Memory B cell (primary cell): ENCODE data around the gene KLHL40.

Experiments used
- ATAC-seq: fragments of 150-1000 bp; cut with Tn5 transposase; 2 replicates; pipeline ENCODE4 v1.10.0; 2021; ENCODE audit warnings: low read depth, mild to moderate bottlenecking, moderate library complexity
- DNase-seq, 2 donors: peaks; one replicate each; pipeline ENCODE4 v3.0.0; 2022; ENCODE audit warnings: low spot score in 2 of 2
- H3K27ac Mint-ChIP-seq: one replicate; pipeline ENCODE4 v1.8.0; 2022; ENCODE audit warnings: mild to moderate bottlenecking, moderate library complexity, mixed read lengths
- H3K27me3 Mint-ChIP-seq: one replicate; pipeline ENCODE4 v1.8.0; 2022; ENCODE audit warnings: mixed read lengths
- H3K36me3 Mint-ChIP-seq: one replicate; pipeline ENCODE4 v1.8.0; 2022; ENCODE audit warnings: mild to moderate bottlenecking, mixed read lengths
- H3K4me1 Mint-ChIP-seq: one replicate; pipeline ENCODE4 v1.8.0; 2022; ENCODE audit warnings: mixed read lengths
- H3K4me3 Mint-ChIP-seq: one replicate; pipeline ENCODE4 v1.8.0; 2022; ENCODE audit warnings: mild to moderate bottlenecking, moderate library complexity, mixed read lengths
- H3K9me3 Mint-ChIP-seq: one replicate; pipeline ENCODE4 v1.8.0; 2022; ENCODE audit warnings: mixed read lengths

Gene KLHL40

DNA sequence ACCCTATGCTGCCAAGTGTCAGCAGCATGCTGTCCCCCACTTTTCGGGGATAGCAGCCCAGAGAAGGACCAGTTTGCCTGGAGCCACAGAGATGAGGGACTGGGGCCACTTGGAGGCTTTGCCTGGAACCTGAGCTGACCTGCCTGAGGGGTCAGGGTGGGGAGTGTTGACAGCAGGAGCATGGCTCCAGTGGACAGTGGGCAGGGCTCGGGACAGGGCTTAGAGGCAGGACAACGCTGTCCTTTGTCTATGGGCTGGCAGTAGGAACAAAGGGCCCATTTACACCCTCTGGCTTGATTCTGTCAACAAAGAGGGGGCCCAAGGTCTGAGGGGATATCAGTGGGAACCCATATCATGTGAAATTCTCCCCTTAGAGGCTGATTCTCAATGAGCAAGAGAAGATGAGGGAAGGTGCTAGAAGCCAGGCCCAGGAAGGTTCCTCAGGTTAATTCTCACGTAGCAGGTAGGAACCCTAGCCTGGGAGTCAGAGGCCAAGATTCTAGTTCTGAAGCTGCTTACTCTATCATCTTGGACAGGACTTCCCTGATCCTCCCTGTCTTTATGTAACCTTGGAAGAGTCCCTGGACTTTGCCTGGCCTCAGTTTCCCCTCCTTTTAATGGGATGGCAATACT lies 47.0 kb downstream of the KLHL40 start:
- no peak for ATAC-seq
- DNase-seq: no peak
- Mint-ChIP-seq H3K9me3 (no peaks in the 10 kb centered on the region), H3K4me1 (no peaks in the 10 kb centered on the region), H3K4me3 (no peak overlapping the region), H3K27me3 (peaks cover 2% of the 10 kb centered on the region), H3K36me3 (no peaks in the 10 kb centered on the region), H3K27ac (no peak overlapping the region)

DNA sequence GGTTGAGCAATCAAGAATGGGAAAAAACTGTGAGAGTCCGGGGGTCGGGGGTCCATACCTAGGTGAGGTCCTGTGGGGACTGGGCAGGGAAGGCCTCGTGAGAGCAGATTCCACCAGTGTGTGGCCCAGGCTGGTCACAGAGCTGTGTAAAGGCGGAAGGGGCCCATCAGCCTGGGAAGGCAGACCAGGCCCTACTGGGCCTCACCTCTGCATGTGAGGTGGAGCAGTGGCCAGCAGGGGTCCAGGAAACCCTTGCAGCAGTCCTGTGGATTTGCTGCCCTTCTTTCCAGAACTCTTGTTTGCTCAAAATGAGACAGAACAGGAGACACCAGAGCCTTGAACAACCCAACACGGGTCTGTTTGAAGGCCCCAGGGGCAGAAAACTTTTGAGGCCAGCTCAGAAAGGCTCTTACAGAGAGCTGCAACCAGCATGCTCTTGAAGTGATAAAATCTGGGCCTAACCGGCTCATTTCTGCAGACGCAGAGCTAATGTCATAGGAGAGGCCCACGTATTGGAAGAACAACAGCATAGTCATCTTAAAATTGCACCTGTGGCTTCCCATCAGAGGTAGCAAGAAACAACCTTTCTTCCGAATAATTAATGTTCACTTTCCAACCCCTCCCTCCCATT lies 47.6 kb downstream of the KLHL40 start:
- no peaks in the 10 kb centered on the region for H3K4me1 Mint-ChIP-seq
- H3K36me3 Mint-ChIP-seq: no peaks in the 10 kb centered on the region

GRCh38 chr3:42733501-42734262 lies 48.3 kb downstream of the KLHL40 start:
- no peaks in the 10 kb centered on the region for H3K9me3 Mint-ChIP-seq
- H3K4me1 Mint-ChIP-seq: peaks cover 2% of the 10 kb centered on the region
- no peak overlapping the region for H3K27ac Mint-ChIP-seq
- H3K36me3 Mint-ChIP-seq: no peaks in the 10 kb centered on the region
- H3K27me3 Mint-ChIP-seq: peaks cover 2% of the 10 kb centered on the region
- ATAC-seq (no peak), DNase-seq (no peak)
- H3K4me3 Mint-ChIP-seq: no peak overlapping the region

More for the DNA sequence above, 47.6 kb downstream of the KLHL40 start:
- ATAC-seq: no peak
- no peak overlapping the region for H3K27ac Mint-ChIP-seq
- H3K9me3 Mint-ChIP-seq: no peaks in the 10 kb centered on the region
- DNase-seq: no peak
- peaks cover 2% of the 10 kb centered on the region for H3K27me3 Mint-ChIP-seq
- no peak overlapping the region for H3K4me3 Mint-ChIP-seq

GRCh38 chr3:42734263-42734860 lies 49.0 kb downstream of the KLHL40 start:
- ATAC-seq (no peak), DNase-seq (no peak)
- peaks cover 6% of the 10 kb centered on the region for H3K4me1 Mint-ChIP-seq
- no peak overlapping the region for H3K4me3 Mint-ChIP-seq
- H3K36me3 Mint-ChIP-seq: no peaks in the 10 kb centered on the region
- no peaks in the 10 kb centered on the region for H3K9me3 Mint-ChIP-seq
- H3K27ac Mint-ChIP-seq: no peak overlapping the region
- H3K27me3 Mint-ChIP-seq: peaks cover 2% of the 10 kb centered on the region

- Mint-ChIP-seq H3K4me1 (peaks cover 6% of the 10 kb centered on the region), H3K27ac (no peak overlapping the region), H3K9me3 (no peaks in the 10 kb centered on the region), H3K4me3 (no peak overlapping the region), H3K36me3 (no peaks in the 10 kb centered on the region), H3K27me3 (peaks cover 2% of the 10 kb centered on the region)
- DNase-seq: no peak
- ATAC-seq: no peak
Measured at GRCh38 chr3:42735019-42735418, 49.7 kb downstream of the KLHL40 start.

- ATAC-seq (no peak), DNase-seq (no peak)
- H3K36me3 Mint-ChIP-seq: no peaks in the 10 kb centered on the region
- no peaks in the 10 kb centered on the region for H3K9me3 Mint-ChIP-seq
- no peak overlapping the region for H3K4me3 Mint-ChIP-seq
- H3K27ac Mint-ChIP-seq: no peak overlapping the region
- H3K4me1 Mint-ChIP-seq: peaks cover 6% of the 10 kb centered on the region
- peaks cover 2% of the 10 kb centered on the region for H3K27me3 Mint-ChIP-seq
Measured at GRCh38 chr3:42735615-42736014, 50.3 kb downstream of the KLHL40 start.

DNA sequence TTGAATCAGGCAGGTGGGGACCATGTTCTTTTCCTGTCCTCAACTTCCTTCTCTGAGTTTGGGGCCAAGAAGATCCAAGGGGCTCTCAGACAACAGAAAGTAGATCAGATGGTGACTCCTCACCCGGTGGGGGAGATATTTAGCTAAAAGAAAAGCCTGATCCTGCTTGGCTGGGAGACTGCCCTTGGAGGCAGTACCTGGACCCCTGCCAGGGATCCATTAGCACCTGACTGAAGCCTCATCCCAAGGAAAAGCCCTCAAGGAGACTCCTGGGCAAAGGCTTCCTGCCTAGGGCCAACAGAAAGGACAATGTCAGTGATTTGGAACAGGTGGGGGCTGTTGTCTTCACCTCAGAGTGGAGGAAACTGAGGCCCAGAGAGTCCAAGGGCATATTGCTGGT lies 50.7 kb downstream of the KLHL40 start:
- no peak overlapping the region for H3K4me3 Mint-ChIP-seq
- H3K36me3 Mint-ChIP-seq: no peaks in the 10 kb centered on the region
- no peaks in the 10 kb centered on the region for H3K9me3 Mint-ChIP-seq
- H3K27me3 Mint-ChIP-seq: peaks cover 2% of the 10 kb centered on the region
- peaks cover 6% of the 10 kb centered on the region for H3K4me1 Mint-ChIP-seq
- no peak overlapping the region for H3K27ac Mint-ChIP-seq
- ATAC-seq (no peak), DNase-seq (no peak)

- Mint-ChIP-seq H3K4me1 (peaks cover 6% of the 10 kb centered on the region), H3K27ac (no peak overlapping the region), H3K36me3 (no peaks in the 10 kb centered on the region), H3K4me3 (no peak overlapping the region), H3K9me3 (no peaks in the 10 kb centered on the region), H3K27me3 (peaks cover 2% of the 10 kb centered on the region)
- ATAC-seq (no peak), DNase-seq (no peak)
Measured at GRCh38 chr3:42736531-42736930, 51.2 kb downstream of the KLHL40 start.

- no peak overlapping the region for H3K4me3 Mint-ChIP-seq
- ATAC-seq: no peak
- H3K4me1 Mint-ChIP-seq: peaks cover 6% of the 10 kb centered on the region
- no peaks in the 10 kb centered on the region for H3K9me3 Mint-ChIP-seq
- no peaks in the 10 kb centered on the region for H3K36me3 Mint-ChIP-seq
- H3K27me3 Mint-ChIP-seq: peaks cover 2% of the 10 kb centered on the region
- DNase-seq: no peak
- no peak overlapping the region for H3K27ac Mint-ChIP-seq
Measured at GRCh38 chr3:42739401-42740158, 54.2 kb downstream of the KLHL40 start.

- DNase-seq (no peak), ATAC-seq (no peak)
- H3K27ac Mint-ChIP-seq: no peak overlapping the region
- no peak overlapping the region for H3K4me3 Mint-ChIP-seq
- no peaks in the 10 kb centered on the region for H3K27me3 Mint-ChIP-seq
- H3K36me3 Mint-ChIP-seq: no peaks in the 10 kb centered on the region
- H3K4me1 Mint-ChIP-seq: peaks cover 6% of the 10 kb centered on the region
- H3K9me3 Mint-ChIP-seq: no peaks in the 10 kb centered on the region
Measured at GRCh38 chr3:42741796-42742195, 56.5 kb downstream of the KLHL40 start.
